Ishikawa (cell line): ENCODE data around the gene ZNF341.

Experiments used
- CREB1 ChIP-seq: IDR thresholded peaks from 2 replicates; pipeline ENCODE4 v1.6.1; 2012; ENCODE audit warnings: low read depth
- EGR1 ChIP-seq: IDR thresholded peaks from 2 replicates; pipeline ENCODE4 v1.6.1; 2012
- EP300 ChIP-seq: IDR thresholded peaks from 2 replicates; pipeline ENCODE4 v1.6.1; 2012; ENCODE audit warnings: borderline replicate concordance
- FOXM1 ChIP-seq: IDR thresholded peaks from 2 replicates; pipeline ENCODE4 v1.6.1; 2012; ENCODE audit warnings: low read depth, borderline replicate concordance
- MAX ChIP-seq: IDR thresholded peaks from 2 replicates; pipeline ENCODE4 v1.6.1; 2012
- NFIC ChIP-seq: IDR thresholded peaks from 2 replicates; pipeline ENCODE4 v1.6.1; 2012
- RAD21 ChIP-seq: IDR thresholded peaks from 2 replicates; pipeline ENCODE4 v1.6.1; 2012; ENCODE audit warnings: low read depth
- TAF1 ChIP-seq: IDR thresholded peaks from 2 replicates; pipeline ENCODE4 v1.6.1; 2012; ENCODE audit warnings: low read depth, mild to moderate bottlenecking
- TCF12 ChIP-seq: IDR thresholded peaks from 2 replicates; pipeline ENCODE4 v1.6.1; 2012; ENCODE audit warnings: low read depth
- TEAD4 ChIP-seq: IDR thresholded peaks from 2 replicates; pipeline ENCODE4 v1.6.1; 2012
- YY1 ChIP-seq: IDR thresholded peaks from 2 replicates; pipeline ENCODE4 v1.6.1; 2012; ENCODE audit warnings: low read depth
- TF ChIP-seq, protein P1 (sequence below): IDR thresholded peaks from 2 replicates; pipeline ENCODE4 v1.6.1; 2012; ENCODE audit warnings: low read depth, mild to moderate bottlenecking

DNA sequence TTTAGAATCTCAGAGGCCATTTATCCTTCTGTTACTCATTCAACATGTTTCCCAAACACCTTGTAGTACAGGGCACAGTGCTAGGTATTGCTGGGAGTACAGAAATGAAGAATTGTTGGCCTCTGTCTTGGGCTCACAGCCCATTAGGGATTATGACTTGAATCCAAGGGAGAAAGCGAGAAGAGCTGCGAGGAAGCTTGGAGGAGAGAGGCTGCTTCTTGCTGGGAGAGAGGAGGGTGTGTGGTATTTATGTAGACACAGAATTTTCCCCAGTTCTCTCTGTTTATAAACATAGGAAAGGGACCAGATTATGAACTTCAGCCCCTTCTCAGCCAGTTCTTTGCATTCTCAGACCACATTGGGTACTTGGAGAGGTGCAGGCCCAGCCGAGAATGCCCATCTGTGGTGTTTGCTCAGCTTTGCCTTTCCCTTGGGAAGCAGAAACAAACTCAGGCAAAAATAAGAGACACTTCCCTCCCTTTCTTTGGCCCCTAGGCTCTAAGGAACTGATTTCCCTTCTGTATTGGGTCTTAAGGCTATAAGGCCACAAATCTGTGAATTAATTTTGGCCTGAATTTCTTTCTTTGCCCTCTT is 97.3 kb downstream of the ZNF341 start:
- TF ChIP-seq YY1: no peak
- TF ChIP-seq MAX: no peak
- TF ChIP-seq, protein P1, sequence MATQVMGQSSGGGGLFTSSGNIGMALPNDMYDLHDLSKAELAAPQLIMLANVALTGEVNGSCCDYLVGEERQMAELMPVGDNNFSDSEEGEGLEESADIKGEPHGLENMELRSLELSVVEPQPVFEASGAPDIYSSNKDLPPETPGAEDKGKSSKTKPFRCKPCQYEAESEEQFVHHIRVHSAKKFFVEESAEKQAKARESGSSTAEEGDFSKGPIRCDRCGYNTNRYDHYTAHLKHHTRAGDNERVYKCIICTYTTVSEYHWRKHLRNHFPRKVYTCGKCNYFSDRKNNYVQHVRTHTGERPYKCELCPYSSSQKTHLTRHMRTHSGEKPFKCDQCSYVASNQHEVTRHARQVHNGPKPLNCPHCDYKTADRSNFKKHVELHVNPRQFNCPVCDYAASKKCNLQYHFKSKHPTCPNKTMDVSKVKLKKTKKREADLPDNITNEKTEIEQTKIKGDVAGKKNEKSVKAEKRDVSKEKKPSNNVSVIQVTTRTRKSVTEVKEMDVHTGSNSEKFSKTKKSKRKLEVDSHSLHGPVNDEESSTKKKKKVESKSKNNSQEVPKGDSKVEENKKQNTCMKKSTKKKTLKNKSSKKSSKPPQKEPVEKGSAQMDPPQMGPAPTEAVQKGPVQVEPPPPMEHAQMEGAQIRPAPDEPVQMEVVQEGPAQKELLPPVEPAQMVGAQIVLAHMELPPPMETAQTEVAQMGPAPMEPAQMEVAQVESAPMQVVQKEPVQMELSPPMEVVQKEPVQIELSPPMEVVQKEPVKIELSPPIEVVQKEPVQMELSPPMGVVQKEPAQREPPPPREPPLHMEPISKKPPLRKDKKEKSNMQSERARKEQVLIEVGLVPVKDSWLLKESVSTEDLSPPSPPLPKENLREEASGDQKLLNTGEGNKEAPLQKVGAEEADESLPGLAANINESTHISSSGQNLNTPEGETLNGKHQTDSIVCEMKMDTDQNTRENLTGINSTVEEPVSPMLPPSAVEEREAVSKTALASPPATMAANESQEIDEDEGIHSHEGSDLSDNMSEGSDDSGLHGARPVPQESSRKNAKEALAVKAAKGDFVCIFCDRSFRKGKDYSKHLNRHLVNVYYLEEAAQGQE: no peak
- TF ChIP-seq EP300: no peak
- no peak for TF ChIP-seq RAD21
- no peak for TF ChIP-seq TCF12
- TF ChIP-seq EGR1: no peak
- no peak for TF ChIP-seq TEAD4
- TF ChIP-seq CREB1: no peak
- no peak for TF ChIP-seq NFIC
- no peak for TF ChIP-seq FOXM1
- no peak for TF ChIP-seq TAF1
